B cell (primary cell): Measurements from ENCODE around the gene SERGEF. TPM values are rescaled to one million over a fixed set of nuclear protein-coding genes. Genes with fewer than 3 reads are reported as not detected.

Source experiments
- ATAC-seq: fragments of 200-7000 bp; cut with Tn5 transposase; one replicate; pipeline ENCODE4 v1.10.0; 2021; ENCODE audit warnings: low read depth, mild to moderate bottlenecking, moderate number of reproducible peaks, moderate library complexity
- CTCF ChIA-PET: fragments of 350-600 bp; sonication (Branson Sonifier 250); formaldehyde crosslinking; loops from one replicate; lab custom pipeline; 2021; ENCODE audit warnings: antibody characterized with exemption, inconsistent platforms; lab: Charles Lee
- POLR2A ChIA-PET: fragments of 350-600 bp; sonication (Branson Sonifier 250); formaldehyde crosslinking; loops from one replicate; lab custom pipeline; 2021; ENCODE audit warnings: antibody characterized with exemption; lab: Charles Lee
- DNase-seq: peaks from one replicate; pipeline ENCODE4 v3.0.0; 2013
- H2AFZ ChIP-seq: 2 replicates; pipeline ENCODE4 v1.6.1; 2012; ENCODE audit warnings: mild to moderate bottlenecking, low read depth, low read length; ENCODE audit not compliant: insufficient read depth, poor library complexity, severe bottlenecking
- H3K27ac ChIP-seq, 2 donors: 1 replicate in 1 of 2; 2 replicates in 1 of 2; pipeline ENCODE4 v1.5.1; 2012 to 2013; ENCODE audit warnings: low read length in 2 of 2, mild to moderate bottlenecking in 2 of 2, moderate library complexity in 1 of 2
- H3K27me3 ChIP-seq, 4 experiments: fragments of 200-600 bp in 1 of 4; sonication (generic) in 1 of 4; replicated peaks in 1 of 4; 1 replicate in 2 of 4; 2 replicates in 2 of 4; pipeline versions ENCODE4 v1.6.1 to v1.7.0; 2013 to 2016; ENCODE audit warnings: low read length in 3 of 4, mild to moderate bottlenecking in 2 of 4, mixed read lengths in 1 of 4, moderate library complexity in 1 of 4; ENCODE audit not compliant: insufficient read depth in 4 of 4, control insufficient read depth in 3 of 4; ENCODE audit errors: control extremely low read depth in 1 of 4
- H3K36me3 ChIP-seq, 2 experiments: replicated peaks in 1 of 2; 1 replicate in 1 of 2; 2 replicates in 1 of 2; pipeline versions ENCODE4 v1.6.1 to v1.7.1; 2013; ENCODE audit warnings: low read length in 1 of 2; ENCODE audit not compliant: insufficient read depth in 2 of 2, control insufficient read depth in 1 of 2; ENCODE audit errors: control extremely low read depth in 1 of 2, extremely low read depth in 1 of 2
- H3K4me1 ChIP-seq, 2 donors: fragments of 200-600 bp in 1 of 2; sonication (generic) in 1 of 2; 1 replicate in 1 of 2; 2 replicates in 1 of 2; pipeline versions ENCODE4 v1.5.1 to v1.6.1; 2013 to 2017; ENCODE audit warnings: low read length in 2 of 2; ENCODE audit not compliant: control insufficient read depth in 2 of 2, insufficient read depth in 2 of 2
- H3K4me2 ChIP-seq: replicated peaks from 2 replicates; pipeline ENCODE3; 2012; ENCODE audit warnings: mild to moderate bottlenecking, low read depth, low read length; ENCODE audit not compliant: poor library complexity, severe bottlenecking
- H3K4me3 ChIP-seq, 5 experiments: fragments of 200-600 bp in 1 of 5; sonication (generic) in 1 of 5; 1 replicate in 3 of 5; 2 replicates in 2 of 5; pipeline versions ENCODE4 v1.5.1 to v1.7.0; 2011 to 2016; ENCODE audit warnings: low read length in 4 of 5, mild to moderate bottlenecking in 4 of 5, low read depth in 2 of 5, control low read depth in 1 of 5, moderate library complexity in 1 of 5; ENCODE audit not compliant: insufficient read depth in 1 of 5; ENCODE audit errors: control extremely low read depth in 1 of 5, extremely low read depth in 1 of 5
- H3K79me2 ChIP-seq: fragments of 200-600 bp; sonication (generic); one replicate; pipeline ENCODE4 v1.6.0; 2016; ENCODE audit warnings: low read length; ENCODE audit not compliant: control insufficient read depth, insufficient read depth
- H3K9ac ChIP-seq: fragments of 200-600 bp; sonication (generic); 2 replicates; pipeline ENCODE4 v1.6.1; 2017; ENCODE audit warnings: mild to moderate bottlenecking, low read length, moderate library complexity
- H3K9me3 ChIP-seq, 3 donors: one replicate each; pipeline versions ENCODE4 v1.6.1 to v1.7.1; 2013; ENCODE audit warnings: low read length in 2 of 3; ENCODE audit not compliant: control insufficient read depth in 2 of 3, insufficient read depth in 1 of 3; ENCODE audit errors: control extremely low read depth in 1 of 3
- H4K20me1 ChIP-seq: 2 replicates; pipeline ENCODE4 v1.6.0; 2012; ENCODE audit warnings: mild to moderate bottlenecking, low read length; ENCODE audit not compliant: insufficient read depth, control insufficient read depth, poor library complexity, severe bottlenecking
- H3K27ac Mint-ChIP-seq: one replicate; pipeline ENCODE4 v1.8.0; 2021; ENCODE audit warnings: mixed read lengths
- H3K27me3 Mint-ChIP-seq: one replicate; pipeline ENCODE4 v1.8.0; 2021; ENCODE audit warnings: mixed read lengths
- H3K4me1 Mint-ChIP-seq: one replicate; pipeline ENCODE4 v1.8.0; 2021; ENCODE audit warnings: mixed read lengths
- H3K4me3 Mint-ChIP-seq: one replicate; pipeline ENCODE4 v1.8.0; 2021; ENCODE audit warnings: mixed read lengths
- H3K9me3 Mint-ChIP-seq: one replicate; pipeline ENCODE4 v1.8.0; 2022; ENCODE audit warnings: mixed read lengths; ENCODE audit not compliant: insufficient read depth
- CTCF ChIP-seq: fragments of 200-600 bp; IDR thresholded peaks from one replicate; pipeline ENCODE4 v1.8.0; 2022; ENCODE audit warnings: antibody characterized with exemption, mild to moderate bottlenecking
- EZH2 ChIP-seq: IDR thresholded peaks from 2 replicates; pipeline ENCODE4 v1.6.1; 2012; ENCODE audit warnings: borderline replicate concordance, low read depth, mild to moderate bottlenecking, moderate library complexity, low read length; ENCODE audit not compliant: insufficient read depth, poor library complexity, severe bottlenecking
- WGBS: methylation state at CpG from one replicate; pipeline ENCODE4 v1.1.5; 2013; ENCODE audit warnings: missing lambda C conversion rate; ENCODE audit not compliant: insufficient coverage; 5-methylcytosine and 5-hydroxymethylcytosine counted together
- intact Hi-C: fragments of 100-400 bp; cut with micrococcal nuclease; formaldehyde crosslinking; loops from one replicate; pipeline ENCODE4 v1.10.0; 2022
- polyA plus RNA-seq: library from polyadenylated mRNA; depleted of rRNA; stranded (reverse); fragments of >200 nt; gene quantifications from 2 replicates; pipeline ENCODE4 v1.2.3, GENCODE V29; 2012
- total RNA-seq, 2 donors: library from RNA; stranded (reverse); fragments of 120-200 nt in 1 of 2; gene quantifications; 1 replicate in 1 of 2; 2 replicates in 1 of 2; pipeline versions ENCODE4 v1.2.3 to v1.2.4, GENCODE V29; 2013 to 2022

SERGEF gene
- total and polyA plus RNA-seq, 2 donors (not counting 1 experiment from before 2014, with no cell fraction given) = 24.2 to 54.3 TPM

- no peaks in the 10 kb centered on the region for H3K9me3 Mint-ChIP-seq
- no peaks in the 10 kb centered on the region for H3K79me2 ChIP-seq
- H4K20me1 ChIP-seq = no peaks in the 10 kb centered on the region
- H3K27me3 Mint-ChIP-seq = no peaks in the 10 kb centered on the region
- H3K27me3 ChIP-seq = no peaks in the 10 kb centered on the region
- H2AFZ ChIP-seq = no peak overlapping the region
- TF ChIP-seq EZH2 (no peak), CTCF (no peak)
- no peak overlapping the region for H3K27ac ChIP-seq
- no peak overlapping the region for H3K4me2 ChIP-seq
- POLR2A ChIA-PET = no interaction called here
- H3K4me1 Mint-ChIP-seq = no peaks in the 10 kb centered on the region
- no peak overlapping the region for H3K27ac Mint-ChIP-seq
- H3K4me1 ChIP-seq = no peaks in the 10 kb centered on the region
- H3K36me3 ChIP-seq = no peaks in the 10 kb centered on the region
- ATAC-seq (no peak), DNase-seq (no peak)
- H3K4me3 ChIP-seq = no peak overlapping the region
- H3K9ac ChIP-seq = no peak overlapping the region
- CTCF ChIA-PET = no interaction called here
- H3K4me3 Mint-ChIP-seq = no peak overlapping the region
- over 99% methylated on average over 8 of the region's 9 CpGs for WGBS
- intact Hi-C loops = no loop called here
- peaks cover 0 to 2% (median 0%) of the 10 kb centered on the region in 3 donors for H3K9me3 ChIP-seq
Measured at GRCh38 chr11:17792161-17792560, 220.7 kb downstream of the SERGEF start.

- H2AFZ ChIP-seq = no peak overlapping the region
- H3K4me1 ChIP-seq = no peaks in the 10 kb centered on the region
- H3K36me3 ChIP-seq = no peaks in the 10 kb centered on the region
- no peaks in the 10 kb centered on the region for H3K27me3 ChIP-seq
- Mint-ChIP-seq H3K27ac (no peak overlapping the region), H3K27me3 (no peaks in the 10 kb centered on the region), H3K4me1 (no peaks in the 10 kb centered on the region), H3K9me3 (no peaks in the 10 kb centered on the region), H3K4me3 (no peak overlapping the region)
- intact Hi-C loops = no loop called here
- H3K79me2 ChIP-seq = no peaks in the 10 kb centered on the region
- no peak overlapping the region for H3K27ac ChIP-seq
- no peak overlapping the region for H3K4me2 ChIP-seq
- ChIA-PET POLR2A (no interaction called here), CTCF (no interaction called here)
- no peak overlapping the region for H3K4me3 ChIP-seq
- ATAC-seq (no peak), DNase-seq (no peak)
- H3K9me3 ChIP-seq = peaks cover 0 to 2% (median 0%) of the 10 kb centered on the region in 3 donors
- TF ChIP-seq CTCF (no peak), EZH2 (no peak)
- no peaks in the 10 kb centered on the region for H4K20me1 ChIP-seq
- H3K9ac ChIP-seq = no peak overlapping the region
Measured at GRCh38 chr11:17791144-17791543, 221.7 kb downstream of the SERGEF start.
